ENCODE data around the gene TFF3.

TFF3 gene

DNA sequence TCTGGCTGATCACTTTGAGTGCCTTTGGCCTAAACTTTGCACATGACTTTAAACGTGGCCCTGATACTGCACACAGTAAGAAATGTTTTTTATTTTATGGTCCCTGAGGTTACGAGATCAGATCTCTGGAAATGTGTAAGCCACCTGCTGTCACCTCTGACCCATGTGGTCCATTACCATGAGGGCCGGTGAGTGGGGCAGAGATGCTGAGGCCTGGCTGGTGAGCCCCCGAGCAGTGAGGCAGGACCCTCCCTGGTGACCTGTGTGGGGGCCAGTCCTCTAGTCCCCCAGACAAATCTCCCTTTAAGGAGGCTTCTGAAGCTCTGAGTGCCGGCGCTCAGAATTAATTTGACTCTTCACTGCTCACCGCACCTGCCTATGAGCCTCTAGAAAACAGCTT, 12.4 kb downstream of the TFF3 start:
- Histone ChIP-seq H3K27me3 (ENCODE audit: control insufficient read depth, insufficient read depth, low read length) (peaks cover 3% of the 10 kb centered on the region; the same call in 1 of the 2 replicates), H3K9me3 (ENCODE audit: control insufficient read depth, insufficient read depth, low read depth, low read length) (no peaks in the 10 kb centered on the region), H3K4me1 (ENCODE audit: control insufficient read depth, insufficient read depth, low read length) (peaks cover 12% of the 10 kb centered on the region), H3K9ac (ENCODE audit: low read length) (no peak overlapping the region), H3K4me3 (ENCODE audit: low read depth, low read length) (no peak overlapping the region), H3K36me3 (ENCODE audit: control insufficient read depth, insufficient read depth, low read length) (no peaks in the 10 kb centered on the region), H3K27ac (ENCODE audit: low read depth, low read length) (no peak overlapping the region)

DNA sequence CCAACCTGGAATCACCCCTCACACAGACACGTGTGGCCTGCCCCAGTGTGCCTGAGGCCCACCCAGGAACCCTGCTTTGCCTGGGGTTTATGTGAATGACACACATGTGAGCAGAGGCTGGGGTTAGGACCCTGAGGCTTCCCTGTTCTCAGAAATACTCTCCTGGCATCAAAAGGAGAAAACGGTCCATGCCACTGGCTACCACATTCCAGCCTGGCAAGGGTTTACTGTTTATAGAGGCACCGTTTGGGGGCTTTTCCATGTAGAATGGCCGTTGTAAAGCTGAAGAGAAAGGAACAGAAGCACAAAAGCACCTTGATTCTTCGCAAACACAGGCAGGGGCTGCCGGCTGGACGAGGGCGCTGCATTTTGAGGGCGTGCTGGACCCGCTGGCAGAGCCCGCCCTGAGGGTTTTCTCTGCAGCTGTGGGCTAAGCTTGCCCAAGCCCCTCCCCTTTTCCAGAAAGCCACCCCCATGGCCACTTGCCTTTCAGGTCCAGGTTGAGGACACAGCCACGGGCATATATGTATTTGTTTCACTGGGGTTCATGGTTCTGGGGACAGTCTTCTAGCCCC, 13.0 kb downstream of the TFF3 start:
- no peak overlapping the region for H3K9ac ChIP-seq (ENCODE audit: low read length)
- no peak overlapping the region for H3K27ac ChIP-seq (ENCODE audit: low read depth, low read length)
- no peaks in the 10 kb centered on the region for H3K36me3 ChIP-seq (ENCODE audit: control insufficient read depth, insufficient read depth, low read length)
- H3K4me1 ChIP-seq (ENCODE audit: control insufficient read depth, insufficient read depth, low read length), result peaks cover 18% of the 10 kb centered on the region
- peaks cover 3% of the 10 kb centered on the region; the same call in 1 of the 2 replicates for H3K27me3 ChIP-seq (ENCODE audit: control insufficient read depth, insufficient read depth, low read length)
- H3K9me3 ChIP-seq (ENCODE audit: control insufficient read depth, insufficient read depth, low read depth, low read length), result no peaks in the 10 kb centered on the region
- no peak overlapping the region for H3K4me3 ChIP-seq (ENCODE audit: low read depth, low read length)

DNA sequence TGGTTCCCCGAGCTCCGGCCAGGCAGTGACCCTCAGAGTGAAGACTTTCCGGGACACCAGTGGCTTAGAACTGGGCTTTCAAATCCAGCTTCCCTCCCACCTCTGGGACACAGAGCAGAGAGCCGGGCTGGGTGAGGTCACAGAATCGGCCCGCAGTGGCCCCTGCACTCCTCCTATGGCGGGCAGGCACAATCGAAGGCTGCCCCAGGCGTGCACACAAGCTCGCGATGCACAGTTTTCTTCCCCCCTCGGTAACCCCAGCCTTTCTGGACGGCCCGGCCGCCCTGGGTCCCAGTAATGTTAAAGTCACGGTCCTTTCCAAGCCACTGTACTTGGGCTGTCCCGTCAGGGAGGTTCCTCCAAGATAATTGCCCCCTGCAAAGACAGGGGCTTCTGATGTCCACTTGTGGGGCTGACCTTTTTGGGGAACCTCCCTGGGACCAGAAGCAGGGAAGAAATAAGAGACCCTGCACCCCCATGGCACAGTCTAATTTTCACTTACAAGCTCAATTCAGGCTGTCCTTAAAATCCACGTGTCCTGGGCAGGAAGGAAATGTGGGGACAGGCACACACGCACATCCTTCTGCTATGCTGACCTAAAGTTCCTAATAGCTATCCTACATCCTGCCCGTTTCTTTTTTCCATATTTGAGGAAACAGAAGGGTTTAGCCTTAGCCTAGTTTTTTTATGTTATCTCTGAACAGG, 13.7 kb downstream of the TFF3 start:
- peaks cover 18% of the 10 kb centered on the region for H3K4me1 ChIP-seq (ENCODE audit: control insufficient read depth, insufficient read depth, low read length)
- H3K27ac ChIP-seq (ENCODE audit: low read depth, low read length), result no peak overlapping the region

DNA sequence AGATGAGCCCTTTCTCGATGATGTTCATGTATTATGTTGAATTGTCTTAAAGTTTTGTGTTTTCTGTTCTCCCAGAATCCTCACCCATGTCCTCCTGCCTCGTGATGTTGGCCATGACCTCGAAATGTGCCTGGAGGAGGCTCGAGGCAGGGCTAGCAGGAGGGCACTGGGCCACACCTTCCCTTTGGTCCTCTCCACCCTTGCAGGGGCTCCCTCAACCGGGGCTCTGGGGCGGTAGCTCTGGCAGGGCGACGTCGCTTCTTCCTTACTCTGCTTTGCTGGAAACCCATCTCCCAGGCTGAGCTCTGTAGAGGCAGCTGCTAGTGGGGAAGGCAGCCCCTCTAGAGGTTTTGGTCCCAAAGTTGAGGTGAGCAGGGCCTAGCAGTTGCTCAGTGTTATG, 14.3 kb downstream of the TFF3 start:
- Histone ChIP-seq H3K4me1 (ENCODE audit: control insufficient read depth, insufficient read depth, low read length) (peaks cover 18% of the 10 kb centered on the region), H3K27ac (ENCODE audit: low read depth, low read length) (no peak overlapping the region), H3K4me3 (ENCODE audit: low read depth, low read length) (no peak overlapping the region), H3K9me3 (ENCODE audit: control insufficient read depth, insufficient read depth, low read depth, low read length) (no peaks in the 10 kb centered on the region), H3K9ac (ENCODE audit: low read length) (no peak overlapping the region), H3K27me3 (ENCODE audit: control insufficient read depth, insufficient read depth, low read length) (peaks cover 3% of the 10 kb centered on the region; the same call in 1 of the 2 replicates), H3K36me3 (ENCODE audit: control insufficient read depth, insufficient read depth, low read length) (no peaks in the 10 kb centered on the region)

More for the DNA sequence above, 13.7 kb downstream of the TFF3 start:
- H3K27me3 ChIP-seq (ENCODE audit: control insufficient read depth, insufficient read depth, low read length), result peaks cover 3% of the 10 kb centered on the region; the same call in 1 of the 2 replicates
- H3K4me3 ChIP-seq (ENCODE audit: low read depth, low read length), result no peak overlapping the region
- no peaks in the 10 kb centered on the region for H3K9me3 ChIP-seq (ENCODE audit: control insufficient read depth, insufficient read depth, low read depth, low read length)
- H3K9ac ChIP-seq (ENCODE audit: low read length), result no peak overlapping the region
- no peaks in the 10 kb centered on the region for H3K36me3 ChIP-seq (ENCODE audit: control insufficient read depth, insufficient read depth, low read length)

DNA sequence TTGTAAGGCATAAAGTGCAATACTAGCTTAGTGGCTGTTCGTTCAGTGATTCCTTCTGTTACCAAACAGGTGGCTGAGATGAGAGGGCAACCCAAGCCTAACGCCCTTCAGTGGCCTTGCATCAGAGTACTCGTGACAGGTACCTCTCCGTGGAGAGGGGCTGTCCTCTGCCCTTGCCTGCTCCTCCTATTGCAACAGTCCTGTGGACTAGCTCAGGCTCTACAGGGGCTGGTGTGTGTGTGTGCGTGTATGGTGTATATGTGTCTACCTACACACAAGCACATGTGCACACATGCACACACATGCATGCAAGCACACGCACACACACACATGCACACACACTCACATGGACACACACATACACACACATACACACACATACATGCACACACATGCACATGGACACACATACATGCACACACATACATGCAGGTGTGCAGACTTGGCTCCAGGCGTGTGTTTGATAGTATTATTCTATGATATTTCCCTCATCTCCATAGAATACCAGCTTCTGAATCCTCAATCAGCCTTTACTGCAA, 15.1 kb downstream of the TFF3 start:
- Histone ChIP-seq H3K4me3 (ENCODE audit: low read depth, low read length) (no peak overlapping the region), H3K27me3 (ENCODE audit: control insufficient read depth, insufficient read depth, low read length) (peaks cover 3% of the 10 kb centered on the region; the same call in 1 of the 2 replicates), H3K9ac (ENCODE audit: low read length) (no peak overlapping the region), H3K9me3 (ENCODE audit: control insufficient read depth, insufficient read depth, low read depth, low read length) (no peaks in the 10 kb centered on the region), H3K36me3 (ENCODE audit: control insufficient read depth, insufficient read depth, low read length) (no peaks in the 10 kb centered on the region), H3K27ac (ENCODE audit: low read depth, low read length) (no peak overlapping the region), H3K4me1 (ENCODE audit: control insufficient read depth, insufficient read depth, low read length) (peaks cover 18% of the 10 kb centered on the region)

DNA sequence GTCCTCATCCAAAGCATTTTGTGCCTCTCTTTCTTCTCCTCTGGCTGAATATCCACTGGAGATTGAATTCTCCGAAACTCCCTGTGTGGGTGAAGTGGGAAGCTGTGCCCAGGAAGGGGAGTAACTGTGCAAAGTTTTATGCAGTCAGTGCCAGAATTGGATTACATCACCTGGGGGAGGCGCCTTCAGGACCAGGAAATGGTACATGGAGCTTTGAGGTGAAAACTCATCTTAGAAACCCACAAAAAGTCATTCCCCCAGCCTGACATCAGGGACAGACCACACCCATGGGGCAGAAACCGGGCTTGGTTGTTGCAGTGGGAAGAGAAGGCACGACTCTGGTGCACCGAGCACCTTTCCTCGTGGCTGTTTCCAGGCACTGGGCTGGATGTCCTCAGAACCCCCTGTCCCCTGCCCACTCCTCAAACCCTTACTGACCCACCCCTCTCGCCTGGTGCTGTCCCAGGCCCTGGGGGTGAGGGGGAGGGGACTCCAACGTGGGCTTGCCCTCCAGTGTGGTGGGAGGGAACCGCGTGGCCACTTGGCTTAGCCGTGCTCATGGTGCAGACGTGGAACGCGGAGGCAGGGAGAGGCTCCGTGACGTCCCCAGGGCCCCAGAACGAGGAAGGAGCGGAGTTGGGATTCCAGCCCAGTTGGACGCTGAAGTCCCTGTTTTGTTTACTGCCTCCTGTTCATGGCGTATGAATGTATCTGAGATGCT, 15.7 kb downstream of the TFF3 start:
- H3K9me3 ChIP-seq (ENCODE audit: control insufficient read depth, insufficient read depth, low read depth, low read length), result no peaks in the 10 kb centered on the region
- H3K4me1 ChIP-seq (ENCODE audit: control insufficient read depth, insufficient read depth, low read length), result peaks cover 18% of the 10 kb centered on the region
- H3K4me3 ChIP-seq (ENCODE audit: low read depth, low read length), result no peak overlapping the region
- H3K9ac ChIP-seq (ENCODE audit: low read length), result no peak overlapping the region
- H3K36me3 ChIP-seq (ENCODE audit: control insufficient read depth, insufficient read depth, low read length), result no peaks in the 10 kb centered on the region
- H3K27ac ChIP-seq (ENCODE audit: low read depth, low read length), result no peak overlapping the region
- peaks cover under 1% of the 10 kb centered on the region; the same call in 1 of the 2 replicates for H3K27me3 ChIP-seq (ENCODE audit: control insufficient read depth, insufficient read depth, low read length)

DNA sequence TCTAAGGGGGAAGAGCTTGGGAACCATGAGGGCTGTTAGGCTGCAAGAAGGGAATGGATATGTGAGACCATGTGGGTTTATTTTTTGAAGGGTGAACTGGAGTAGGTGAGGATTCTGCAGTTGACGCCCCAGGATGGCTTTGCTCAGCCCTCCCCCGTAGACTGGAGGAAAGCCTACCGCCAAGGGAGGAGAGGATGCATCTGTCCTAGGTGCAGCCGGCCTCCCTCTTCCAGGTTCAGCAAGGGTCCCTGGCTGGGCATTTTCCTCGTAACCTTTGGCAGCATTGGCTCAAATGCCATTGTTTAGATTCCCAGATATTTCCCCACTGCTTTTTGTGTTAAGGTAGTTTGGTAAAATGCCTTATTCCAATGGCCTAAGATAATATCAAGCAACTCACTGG, 16.6 kb downstream of the TFF3 start:
- no peak overlapping the region for H3K27ac ChIP-seq (ENCODE audit: low read depth, low read length)
- no peaks in the 10 kb centered on the region for H3K36me3 ChIP-seq (ENCODE audit: control insufficient read depth, insufficient read depth, low read length)

DNA sequence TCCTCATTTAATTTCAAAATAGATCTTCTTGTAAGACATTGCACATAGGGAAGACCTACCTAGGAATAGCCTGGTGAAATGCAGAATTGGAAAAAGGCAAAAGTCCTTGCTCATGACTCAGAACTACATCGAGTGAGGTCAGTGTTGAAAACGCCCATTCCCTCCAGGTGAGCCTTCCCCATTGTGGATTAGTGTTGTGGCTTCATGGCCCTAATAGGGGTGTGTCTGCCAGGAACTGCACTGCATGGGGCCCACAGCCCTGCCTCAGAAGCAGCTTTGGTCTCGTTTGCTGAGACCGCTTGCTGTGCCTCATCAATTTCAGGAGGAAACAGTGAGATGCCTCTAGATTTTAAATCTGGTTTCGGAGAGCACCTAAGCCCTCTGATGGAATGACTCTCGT, 17.0 kb downstream of the TFF3 start:
- H3K9me3 ChIP-seq (ENCODE audit: control insufficient read depth, insufficient read depth, low read depth, low read length), result no peaks in the 10 kb centered on the region
- no peak overlapping the region for H3K9ac ChIP-seq (ENCODE audit: low read length)
- H3K4me3 ChIP-seq (ENCODE audit: low read depth, low read length), result no peak overlapping the region
- H3K4me1 ChIP-seq (ENCODE audit: control insufficient read depth, insufficient read depth, low read length), result peaks cover 18% of the 10 kb centered on the region
- no peak overlapping the region for H3K27ac ChIP-seq (ENCODE audit: low read depth, low read length)
- H3K27me3 ChIP-seq (ENCODE audit: control insufficient read depth, insufficient read depth, low read length), result no peaks in the 10 kb centered on the region; the same call in 1 of the 2 replicates
- no peaks in the 10 kb centered on the region for H3K36me3 ChIP-seq (ENCODE audit: control insufficient read depth, insufficient read depth, low read length)

More for the DNA sequence above, 16.6 kb downstream of the TFF3 start:
- Histone ChIP-seq H3K9ac (ENCODE audit: low read length) (no peak overlapping the region), H3K4me1 (ENCODE audit: control insufficient read depth, insufficient read depth, low read length) (peaks cover 18% of the 10 kb centered on the region), H3K4me3 (ENCODE audit: low read depth, low read length) (no peak overlapping the region), H3K9me3 (ENCODE audit: control insufficient read depth, insufficient read depth, low read depth, low read length) (no peaks in the 10 kb centered on the region), H3K27me3 (ENCODE audit: control insufficient read depth, insufficient read depth, low read length) (no peaks in the 10 kb centered on the region; the same call in 1 of the 2 replicates)

DNA sequence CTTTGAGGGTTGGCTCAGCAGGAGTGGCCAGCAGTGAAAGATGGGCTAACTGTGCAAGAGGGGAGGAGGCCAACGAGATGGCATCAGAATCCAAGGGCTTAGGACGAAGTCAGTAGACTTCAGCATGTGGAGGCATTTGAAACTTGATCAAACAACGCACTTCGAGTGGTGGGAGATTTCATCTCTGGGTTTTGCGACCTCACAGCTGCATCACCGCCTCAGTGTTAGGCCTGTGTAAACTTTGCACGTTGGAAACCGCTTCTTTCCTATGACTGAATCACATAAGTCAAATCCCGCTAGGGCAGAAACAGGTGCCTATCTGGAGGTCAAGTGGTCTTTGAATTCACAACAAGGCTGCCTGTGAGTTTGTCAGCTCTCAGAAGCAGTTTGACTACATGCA, 17.8 kb downstream of the TFF3 start:
- H3K4me3 ChIP-seq (ENCODE audit: low read depth, low read length), result no peak overlapping the region
- no peaks in the 10 kb centered on the region for H3K36me3 ChIP-seq (ENCODE audit: control insufficient read depth, insufficient read depth, low read length)
- H3K9ac ChIP-seq (ENCODE audit: low read length), result no peak overlapping the region

DNA sequence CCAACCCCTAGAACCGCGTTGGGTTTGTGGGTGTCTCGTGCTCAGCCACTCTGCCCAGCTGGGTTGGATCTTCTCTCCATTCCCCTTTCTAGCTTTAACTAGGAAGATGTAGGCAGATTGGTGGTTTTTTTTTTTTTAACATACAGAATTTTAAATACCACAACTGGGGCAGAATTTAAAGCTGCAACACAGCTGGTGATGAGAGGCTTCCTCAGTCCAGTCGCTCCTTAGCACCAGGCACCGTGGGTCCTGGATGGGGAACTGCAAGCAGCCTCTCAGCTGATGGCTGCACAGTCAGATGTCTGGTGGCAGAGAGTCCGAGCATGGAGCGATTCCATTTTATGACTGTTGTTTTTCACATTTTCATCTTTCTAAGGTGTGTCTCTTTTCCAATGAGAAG, 18.7 kb downstream of the TFF3 start:
- Histone ChIP-seq H3K27me3 (ENCODE audit: control insufficient read depth, insufficient read depth, low read length) (no peaks in the 10 kb centered on the region; the same call in 1 of the 2 replicates), H3K36me3 (ENCODE audit: control insufficient read depth, insufficient read depth, low read length) (no peaks in the 10 kb centered on the region), H3K4me3 (ENCODE audit: low read depth, low read length) (no peak overlapping the region)

More for the DNA sequence above, 17.8 kb downstream of the TFF3 start:
- Histone ChIP-seq H3K27me3 (ENCODE audit: control insufficient read depth, insufficient read depth, low read length) (no peaks in the 10 kb centered on the region; the same call in 1 of the 2 replicates), H3K4me1 (ENCODE audit: control insufficient read depth, insufficient read depth, low read length) (peaks cover 18% of the 10 kb centered on the region), H3K9me3 (ENCODE audit: control insufficient read depth, insufficient read depth, low read depth, low read length) (no peaks in the 10 kb centered on the region; the same call in 1 of the 2 replicates), H3K27ac (ENCODE audit: low read depth, low read length) (no peak overlapping the region)

More for the DNA sequence above, 18.7 kb downstream of the TFF3 start:
- Histone ChIP-seq H3K27ac (ENCODE audit: low read depth, low read length) (no peak overlapping the region), H3K4me1 (ENCODE audit: control insufficient read depth, insufficient read depth, low read length) (peaks cover 18% of the 10 kb centered on the region), H3K9me3 (ENCODE audit: control insufficient read depth, insufficient read depth, low read depth, low read length) (no peaks in the 10 kb centered on the region; the same call in 1 of the 2 replicates), H3K9ac (ENCODE audit: low read length) (no peak overlapping the region)

Measured in HUES6 (cell line).